Measurements from ENCODE around the gene ATL1. TPM values are rescaled to one million over a fixed set of nuclear protein-coding genes. Genes with fewer than 3 reads are reported as not detected.

ATL1 gene
- total and polyA plus RNA-seq, 2 of the 4 experiments (the other 2 are of a cell fraction), result 6.0 to 12.2 TPM

GRCh38 chr14:50533806-50534205 lies 26.1 kb upstream of the ATL1 start:
- peaks cover 13% of the 10 kb centered on the region for H3K4me1 ChIP-seq (ENCODE audit: control insufficient read depth, insufficient read depth, low read length)
- no peak for TF ChIP-seq RCOR1 (IDR thresholded peaks at IDR 0.05; ENCODE audit: insufficient replicate concordance, low read length)
- TF ChIP-seq FOS (IDR thresholded peaks at IDR 0.05; ENCODE audit: low read depth, low read length), result no peak
- TF ChIP-seq NFE2L2 (IDR thresholded peaks at IDR 0.05; ENCODE audit: low read depth, low read length), result no peak
- CTCF ChIA-PET, result no interaction called here
- H3K27ac ChIP-seq (ENCODE audit: insufficient read depth, low read length), result no peak overlapping the region
- POLR2A ChIA-PET (ENCODE audit: unreplicated experiment), result no interaction called here
- no peak overlapping the region for H2BK120ac ChIP-seq (ENCODE audit: low read depth, low read length)
- H3K56ac ChIP-seq (ENCODE audit: extremely low read depth, insufficient read depth, low read length), result no peak overlapping the region
- no peak overlapping the region for H2BK20ac ChIP-seq (ENCODE audit: low read depth, low read length)
- H3K36me3 ChIP-seq (ENCODE audit: control insufficient read depth, insufficient read depth, low read length), result peaks cover 2% of the 10 kb centered on the region
- H2BK5ac ChIP-seq (ENCODE audit: low read depth, low read length, poor library complexity, severe bottlenecking), result no peak overlapping the region
- intact Hi-C loops (cut with micrococcal nuclease), result loop anchor here (2.0 to 10.0 kb wide), 5 partner anchors 137 to 671 kb away; partner anchors contain the start of genes CDKL1, SOS2 and VCPKMT
- H3K4me3 ChIP-seq (ENCODE audit: insufficient read depth, low read depth, low read length), result no peak overlapping the region
- no peaks in the 10 kb centered on the region for H3K9me3 ChIP-seq (ENCODE audit: control insufficient read depth, insufficient read depth, low read length)
- no peak overlapping the region for H3K9ac ChIP-seq (ENCODE audit: low read depth, low read length)
- H3K14ac ChIP-seq (replicated peaks; ENCODE audit: low read depth, low read length), result no peak overlapping the region
- H2AK9ac ChIP-seq (replicated peaks; ENCODE audit: low read depth, low read length, poor library complexity), result no peak overlapping the region
- H3K18ac ChIP-seq (ENCODE audit: low read depth, low read length), result no peak overlapping the region
- H3K9me1 ChIP-seq (ENCODE audit: insufficient read depth, low read length), result 0 out of 2 replicates have a peak, but pooled peaks cover 8% of the 10 kb centered on the region
- H4K91ac ChIP-seq (ENCODE audit: insufficient read depth, low read depth, low read length), result no peak overlapping the region
- no peak overlapping the region for H3K23ac ChIP-seq (ENCODE audit: low read depth, low read length)
- dilution Hi-C loops (cut with HindIII; ENCODE audit: low sequenced_read_pairs, unreplicated experiment), result no loop called here
- no peak overlapping the region for H2AK5ac ChIP-seq (ENCODE audit: low read depth, low read length)
- no TSS peak for BruUV-seq (replicated peaks)
- in situ Hi-C loops (cut with MboI; ENCODE audit: low sequenced_read_pairs), result no loop called here
- WGBS, 2 experiments (ENCODE audit: extremely low coverage in 2 of 2, insufficient read length in 1 of 2), result no CpG with 5 or more reads among the region's 3 CpGs
- no peak overlapping the region for H2AFZ ChIP-seq (replicated peaks; ENCODE audit: low read length, poor library complexity)
- no peak overlapping the region for H4K8ac ChIP-seq (ENCODE audit: low read depth in 2 of 2, low read length in 2 of 2)
- no peaks in the 10 kb centered on the region for H3K27me3 ChIP-seq (ENCODE audit: control insufficient read depth, insufficient read depth, low read length)
- no peak overlapping the region for H2BK15ac ChIP-seq (ENCODE audit: low read depth, low read length)
- H3K4me2 ChIP-seq (ENCODE audit: low read depth, low read length), result peak overlapping the region; percentile 20; the same call in 1 of the 2 replicates
- no peak overlapping the region for H3K4ac ChIP-seq (ENCODE audit: low read depth, low read length)
- H4K5ac ChIP-seq (ENCODE audit: low read depth, low read length), result no peak overlapping the region
- ATAC-seq (ENCODE audit: low read depth) (no peak), DNase-seq (peak; percentile 56)
- H3K79me1 ChIP-seq (ENCODE audit: low read depth in 1 of 2, low read length in 2 of 2), result peaks cover 3 to 19% of the 10 kb centered on the region in 2 experiments; a peak in 1 of 4 replicates
- H4K20me1 ChIP-seq (ENCODE audit: insufficient read depth, low read length), result peaks cover 18% of the 10 kb centered on the region; the same call in 1 of the 2 replicates

Measured in IMR-90 (cell line).